ENCODE data around the gene TEX51. TPM values are rescaled to one million over a fixed set of nuclear protein-coding genes. Genes with fewer than 3 reads are reported as not detected.

The TEX51 gene
- total RNA-seq, 1 donor from 2014 or later = not detected

- no peak for TF ChIP-seq CTCF (IDR thresholded peaks at IDR 0.05; ENCODE audit: insufficient read depth, low read length, severe bottlenecking)
- DNase-seq (ENCODE audit: low read depth) = no peak
- H3K36me3 ChIP-seq (ENCODE audit: control insufficient read depth, insufficient read depth, low read length) = no peaks in the 10 kb centered on the region
- no peak overlapping the region for H3K4me3 ChIP-seq (ENCODE audit: low read depth, low read length)
- FAIRE-seq = no peak
- H3K27me3 ChIP-seq (ENCODE audit: control insufficient read depth, insufficient read depth, low read length) = no peaks in the 10 kb centered on the region
Observed at GRCh38 chr2:126851756-126852155, 46.9 kb upstream of the TEX51 start.

- no peak for FAIRE-seq
- no peak for DNase-seq (ENCODE audit: low read depth)
- Histone ChIP-seq H3K36me3 (ENCODE audit: control insufficient read depth, insufficient read depth, low read length) (no peaks in the 10 kb centered on the region), H3K4me3 (ENCODE audit: low read depth, low read length) (no peak overlapping the region), H3K27me3 (ENCODE audit: control insufficient read depth, insufficient read depth, low read length) (no peaks in the 10 kb centered on the region)
- no peak for TF ChIP-seq CTCF (IDR thresholded peaks at IDR 0.05; ENCODE audit: insufficient read depth, low read length, severe bottlenecking)
Observed at GRCh38 chr2:126852361-126852760, 46.3 kb upstream of the TEX51 start.

- Histone ChIP-seq H3K36me3 (ENCODE audit: control insufficient read depth, insufficient read depth, low read length) (no peaks in the 10 kb centered on the region), H3K4me3 (ENCODE audit: low read depth, low read length) (no peak overlapping the region), H3K27me3 (ENCODE audit: control insufficient read depth, insufficient read depth, low read length) (no peaks in the 10 kb centered on the region)
- no peak for DNase-seq (ENCODE audit: low read depth)
- no peak for FAIRE-seq
- no peak for TF ChIP-seq CTCF (IDR thresholded peaks at IDR 0.05; ENCODE audit: insufficient read depth, low read length, severe bottlenecking)
Observed at GRCh38 chr2:126855606-126856005, 43.1 kb upstream of the TEX51 start.

- FAIRE-seq (no peak), DNase-seq (ENCODE audit: low read depth) (no peak)
- no peak for TF ChIP-seq CTCF (IDR thresholded peaks at IDR 0.05; ENCODE audit: insufficient read depth, low read length, severe bottlenecking)
- Histone ChIP-seq H3K36me3 (ENCODE audit: control insufficient read depth, insufficient read depth, low read length) (no peaks in the 10 kb centered on the region), H3K27me3 (ENCODE audit: control insufficient read depth, insufficient read depth, low read length) (no peaks in the 10 kb centered on the region), H3K4me3 (ENCODE audit: low read depth, low read length) (no peak overlapping the region)
Observed at GRCh38 chr2:126856403-126856802, 42.3 kb upstream of the TEX51 start.

GRCh38 chr2:126857502-126857901, 41.2 kb upstream of the TEX51 start:
- FAIRE-seq = no peak
- Histone ChIP-seq H3K27me3 (ENCODE audit: control insufficient read depth, insufficient read depth, low read length) (no peaks in the 10 kb centered on the region), H3K36me3 (ENCODE audit: control insufficient read depth, insufficient read depth, low read length) (no peaks in the 10 kb centered on the region), H3K4me3 (ENCODE audit: low read depth, low read length) (no peak overlapping the region)
- TF ChIP-seq CTCF (IDR thresholded peaks at IDR 0.05; ENCODE audit: insufficient read depth, low read length, severe bottlenecking) = no peak
- no peak for DNase-seq (ENCODE audit: low read depth)

- DNase-seq (ENCODE audit: low read depth) = no peak
- Histone ChIP-seq H3K27me3 (ENCODE audit: control insufficient read depth, insufficient read depth, low read length) (no peaks in the 10 kb centered on the region), H3K36me3 (ENCODE audit: control insufficient read depth, insufficient read depth, low read length) (no peaks in the 10 kb centered on the region), H3K4me3 (ENCODE audit: low read depth, low read length) (no peak overlapping the region)
- TF ChIP-seq CTCF (IDR thresholded peaks at IDR 0.05; ENCODE audit: insufficient read depth, low read length, severe bottlenecking) = no peak
- no peak for FAIRE-seq
Observed at GRCh38 chr2:126858013-126858412, 40.7 kb upstream of the TEX51 start.
